Kidney epithelial cell (primary cell): ENCODE data around the gene SLC4A2. TPM values are rescaled to one million over a fixed set of nuclear protein-coding genes. Genes with fewer than 3 reads are reported as not detected.

Experiments
- DNase-seq: peaks from one replicate; pipeline ENCODE4 v3.0.0-alpha.2; 2010; ENCODE audit warnings: low read depth
- H3K27me3 ChIP-seq: 2 replicates; pipeline ENCODE4 v1.6.0; 2011; ENCODE audit warnings: low read length; ENCODE audit not compliant: control insufficient read depth, insufficient read depth
- H3K36me3 ChIP-seq: 2 replicates; pipeline ENCODE4 v1.5.1; 2011; ENCODE audit warnings: low read length; ENCODE audit not compliant: control insufficient read depth, insufficient read depth
- H3K4me3 ChIP-seq: 2 replicates; pipeline ENCODE4 v1.5.1; 2011; ENCODE audit warnings: low read depth, mild to moderate bottlenecking, control low read depth, low read length
- total RNA-seq: library from RNA; depleted of rRNA; stranded (reverse); fragments of >200 nt; gene quantifications from 2 replicates; pipeline ENCODE4 v1.2.3, GENCODE V29; 2015
- TF ChIP-seq, protein P1 (sequence below): IDR thresholded peaks from 2 replicates; pipeline ENCODE4 v1.5.1; 2011; ENCODE audit warnings: mild to moderate bottlenecking, moderate library complexity, low read length, control low read depth, inconsistent platforms; ENCODE audit not compliant: insufficient read depth, poor library complexity, severe bottlenecking

The SLC4A2 gene
- total RNA-seq, 1 donor from 2014 or later, result 166 TPM

DNA sequence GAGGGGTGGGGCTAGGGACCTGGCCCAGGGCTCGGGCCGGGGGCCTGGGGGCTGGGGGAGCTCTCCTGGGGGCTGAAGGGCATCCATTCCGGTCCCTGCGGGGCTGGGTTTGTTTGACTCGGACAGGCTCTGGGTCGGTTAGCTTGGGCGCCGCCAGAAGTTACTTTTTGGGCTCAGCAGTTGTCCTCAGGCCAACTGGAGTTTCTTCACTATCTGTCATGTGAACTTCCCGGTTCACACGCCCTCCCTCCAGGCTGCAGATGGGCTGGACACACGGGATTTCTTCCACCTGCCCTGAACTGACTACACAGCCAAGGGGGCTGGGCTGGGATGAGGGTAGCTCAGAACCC, 3.8 kb downstream of the SLC4A2 start:
- DNase-seq, result no peak
- peaks cover 2% of the 10 kb centered on the region for H3K36me3 ChIP-seq
- no peaks in the 10 kb centered on the region for H3K27me3 ChIP-seq
- TF ChIP-seq, protein P1, sequence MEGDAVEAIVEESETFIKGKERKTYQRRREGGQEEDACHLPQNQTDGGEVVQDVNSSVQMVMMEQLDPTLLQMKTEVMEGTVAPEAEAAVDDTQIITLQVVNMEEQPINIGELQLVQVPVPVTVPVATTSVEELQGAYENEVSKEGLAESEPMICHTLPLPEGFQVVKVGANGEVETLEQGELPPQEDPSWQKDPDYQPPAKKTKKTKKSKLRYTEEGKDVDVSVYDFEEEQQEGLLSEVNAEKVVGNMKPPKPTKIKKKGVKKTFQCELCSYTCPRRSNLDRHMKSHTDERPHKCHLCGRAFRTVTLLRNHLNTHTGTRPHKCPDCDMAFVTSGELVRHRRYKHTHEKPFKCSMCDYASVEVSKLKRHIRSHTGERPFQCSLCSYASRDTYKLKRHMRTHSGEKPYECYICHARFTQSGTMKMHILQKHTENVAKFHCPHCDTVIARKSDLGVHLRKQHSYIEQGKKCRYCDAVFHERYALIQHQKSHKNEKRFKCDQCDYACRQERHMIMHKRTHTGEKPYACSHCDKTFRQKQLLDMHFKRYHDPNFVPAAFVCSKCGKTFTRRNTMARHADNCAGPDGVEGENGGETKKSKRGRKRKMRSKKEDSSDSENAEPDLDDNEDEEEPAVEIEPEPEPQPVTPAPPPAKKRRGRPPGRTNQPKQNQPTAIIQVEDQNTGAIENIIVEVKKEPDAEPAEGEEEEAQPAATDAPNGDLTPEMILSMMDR, result no peak
- peak overlapping the region; percentile 9 for H3K4me3 ChIP-seq

GRCh38 chr7:151064454-151064853, 5.1 kb downstream of the SLC4A2 start:
- H3K4me3 ChIP-seq, result no peak overlapping the region
- no peaks in the 10 kb centered on the region for H3K27me3 ChIP-seq
- H3K36me3 ChIP-seq, result peaks cover 2% of the 10 kb centered on the region
- TF ChIP-seq, protein P1, result no peak
- no peak for DNase-seq

DNA sequence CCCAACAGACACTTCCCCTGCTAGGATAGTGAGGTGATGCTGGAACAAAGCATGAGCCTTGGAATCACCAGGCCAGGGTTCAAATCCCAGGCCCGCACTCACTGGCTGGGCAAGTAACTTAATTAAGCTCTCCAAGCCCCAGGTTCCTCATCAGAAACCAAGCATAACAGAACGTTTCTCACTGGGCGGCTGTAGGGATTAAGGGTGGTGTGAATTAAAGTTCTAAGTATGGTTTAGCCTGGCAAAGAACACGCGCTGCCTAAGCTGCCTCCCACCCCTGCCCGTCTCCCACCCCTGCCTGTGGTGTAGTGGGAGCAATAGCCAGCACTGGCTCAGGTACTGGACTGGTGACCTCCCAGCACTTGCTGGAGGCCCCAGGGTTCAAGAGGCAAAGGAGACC, 5.6 kb downstream of the SLC4A2 start:
- Histone ChIP-seq H3K4me3 (no peak overlapping the region), H3K36me3 (peaks cover 4% of the 10 kb centered on the region), H3K27me3 (no peaks in the 10 kb centered on the region)
- DNase-seq, result no peak
- TF ChIP-seq, protein P1, result no peak

DNA sequence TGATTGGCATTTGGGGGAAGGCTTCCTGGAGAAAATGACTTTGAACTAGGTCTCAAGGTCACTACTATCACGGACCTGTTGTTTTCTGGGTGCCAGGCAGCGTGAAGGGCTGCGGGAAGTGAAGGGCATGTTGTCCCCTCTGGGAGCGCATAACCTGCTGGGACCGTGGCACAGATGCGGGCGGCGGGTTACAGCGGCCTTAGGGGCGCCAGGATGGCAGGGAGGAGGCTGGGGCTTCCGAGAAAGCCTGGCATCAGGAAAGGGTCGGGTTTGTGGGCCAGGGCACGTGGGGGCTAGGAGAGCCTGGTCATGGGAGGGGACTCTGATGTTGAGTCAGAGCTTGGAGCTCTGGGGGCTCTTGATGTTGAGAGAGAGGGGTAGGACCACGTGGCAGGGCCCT, 6.1 kb downstream of the SLC4A2 start:
- DNase-seq, result no peak
- no peaks in the 10 kb centered on the region for H3K27me3 ChIP-seq
- TF ChIP-seq, protein P1, result no peak
- peaks cover 4% of the 10 kb centered on the region for H3K36me3 ChIP-seq
- no peak overlapping the region for H3K4me3 ChIP-seq

DNA sequence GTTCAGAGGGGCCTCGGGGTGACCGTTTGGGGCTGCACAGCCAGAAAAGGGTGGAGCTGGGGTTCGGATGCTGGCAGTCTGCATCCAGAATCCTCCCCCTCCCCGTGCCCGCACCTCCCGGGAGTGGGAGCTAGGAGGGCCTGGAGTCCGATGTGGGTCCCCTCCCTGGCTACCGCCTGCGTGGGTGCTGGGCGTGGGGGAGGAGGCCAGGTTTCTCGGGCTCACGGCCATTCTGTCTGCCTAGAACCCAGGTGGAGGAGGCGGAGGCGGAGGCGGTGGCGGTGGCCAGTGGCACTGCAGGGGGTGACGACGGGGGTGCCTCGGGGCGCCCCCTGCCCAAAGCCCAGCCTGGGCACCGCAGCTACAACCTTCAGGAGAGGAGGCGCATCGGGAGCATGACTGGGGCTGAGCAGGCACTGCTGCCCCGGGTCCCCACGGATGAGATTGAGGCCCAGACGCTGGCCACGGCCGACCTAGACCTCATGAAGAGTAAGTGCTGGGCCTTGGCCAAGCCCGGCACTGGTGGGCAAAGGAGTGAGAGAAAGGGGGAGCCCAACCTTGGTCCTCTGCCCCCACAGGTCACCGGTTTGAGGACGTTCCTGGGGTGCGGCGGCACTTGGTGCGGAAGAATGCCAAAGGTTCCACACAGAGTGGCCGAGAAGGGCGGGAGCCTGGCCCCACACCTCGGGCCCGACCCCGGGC, 7.0 kb downstream of the SLC4A2 start:
- TF ChIP-seq, protein P1, result no peak
- no peak for DNase-seq
- Histone ChIP-seq H3K36me3 (peaks cover 4% of the 10 kb centered on the region), H3K4me3 (no peak overlapping the region), H3K27me3 (no peaks in the 10 kb centered on the region)
